Keratinocyte (primary cell): ENCODE data around the gene CDKL4. TPM values are rescaled to one million over a fixed set of nuclear protein-coding genes. Genes with fewer than 3 reads are reported as not detected.
"Not testable (repeated sequence)": the region's sequence is repeated elsewhere in the genome, so short reads cannot be mapped to it uniquely, and the experiment has no call there.

Source experiments
- DNase-seq: peaks from one replicate; pipeline ENCODE4 v3.0.0-alpha.2; 2011; ENCODE audit warnings: low read depth, missing footprints, low spot score
- FAIRE-seq: peaks from 2 replicates; lab custom pipeline; 2011; peaks lifted over from hg19 to GRCh38; lab: Jason Lieb, UNC
- H2AFZ ChIP-seq: 2 replicates; pipeline ENCODE4 v1.6.0; 2012; ENCODE audit warnings: low read length, control low read depth, inconsistent platforms; ENCODE audit not compliant: control insufficient read depth
- H3K27ac ChIP-seq: 2 replicates; pipeline ENCODE4 v1.5.1; 2011; ENCODE audit warnings: low read length; ENCODE audit not compliant: control insufficient read depth, insufficient read depth
- H3K27me3 ChIP-seq: 3 replicates; pipeline ENCODE4 v1.6.0; 2011; ENCODE audit warnings: low read length; ENCODE audit not compliant: control insufficient read depth, insufficient read depth; ENCODE audit errors: extremely low read depth
- H3K36me3 ChIP-seq, 2 experiments: 2 replicates in 1 of 2; 3 replicates in 1 of 2; pipeline ENCODE4 v1.5.1; 2011; ENCODE audit warnings: low read length in 2 of 2, mild to moderate bottlenecking in 1 of 2; ENCODE audit not compliant: control insufficient read depth in 2 of 2, insufficient read depth in 2 of 2; ENCODE audit errors: extremely low read depth in 1 of 2
- H3K4me1 ChIP-seq: 3 replicates; pipeline ENCODE4 v1.5.1; 2011; ENCODE audit warnings: low read length; ENCODE audit not compliant: control insufficient read depth, insufficient read depth; ENCODE audit errors: extremely low read depth
- H3K4me2 ChIP-seq: 3 replicates; pipeline ENCODE4 v1.6.0; 2011; ENCODE audit warnings: low read depth, low read length; ENCODE audit not compliant: control insufficient read depth, insufficient read depth; ENCODE audit errors: extremely low read depth
- H3K4me3 ChIP-seq, 3 experiments: fragments of 200-600 bp in 1 of 3; sonication (generic) in 1 of 3; 2 replicates in 2 of 3; 3 replicates in 1 of 3; pipeline ENCODE4 v1.5.1; 2011 to 2016; ENCODE audit warnings: low read length in 3 of 3, mild to moderate bottlenecking in 3 of 3, control low read depth in 2 of 3, inconsistent platforms in 1 of 3, low read depth in 1 of 3, mixed read lengths in 1 of 3, mixed run types in 1 of 3, moderate library complexity in 1 of 3; ENCODE audit not compliant: control insufficient read depth in 2 of 3, insufficient read depth in 2 of 3; ENCODE audit errors: extremely low read depth in 1 of 3
- H3K79me2 ChIP-seq: 2 replicates; pipeline ENCODE4 v1.6.0; 2012; ENCODE audit warnings: low read length; ENCODE audit not compliant: control insufficient read depth, insufficient read depth
- H3K9ac ChIP-seq: 3 replicates; pipeline ENCODE4 v1.6.0; 2011; ENCODE audit warnings: low read length; ENCODE audit not compliant: control insufficient read depth, insufficient read depth; ENCODE audit errors: extremely low read depth
- H3K9me1 ChIP-seq: 3 replicates; pipeline ENCODE4 v1.6.0; 2011; ENCODE audit warnings: low read length; ENCODE audit not compliant: control insufficient read depth, insufficient read depth; ENCODE audit errors: extremely low read depth
- H3K9me3 ChIP-seq: 2 replicates; pipeline ENCODE4 v1.5.1; 2012; ENCODE audit warnings: low read depth, low read length; ENCODE audit not compliant: control insufficient read depth
- H4K20me1 ChIP-seq: 3 replicates; pipeline ENCODE4 v1.6.0; 2011; ENCODE audit warnings: low read length; ENCODE audit not compliant: control insufficient read depth, insufficient read depth; ENCODE audit errors: extremely low read depth
- EZH2 ChIP-seq: IDR thresholded peaks from one replicate; pipeline ENCODE4 v1.6.1; 2012; ENCODE audit warnings: inconsistent platforms, mild to moderate bottlenecking, low read length, moderate library complexity
- dilution Hi-C: fragments of 300-500 bp; cut with MboI; formaldehyde crosslinking; loops from one replicate; pipeline ENCODE4 v1.7.0; 2020; ENCODE audit warnings: low sequenced_read_pairs; ENCODE audit not compliant: extremely low pct_ligation_motif_present
- polyA plus RNA-seq, 5 experiments: library from polyadenylated mRNA; depleted of rRNA in 3 of 5; stranded (reverse) in 3 of 5; stranded (forward) in 1 of 5; unstranded in 1 of 5; fragments of >200 nt; gene quantifications; 1 replicate in 1 of 5; 2 replicates in 3 of 5; 3 replicates in 1 of 5; pipeline versions ENCODE4 v1.2.1 to v1.2.3, GENCODE V29; 2011 to 2012; ENCODE audit warnings: missing spikeins in 2 of 5, low read depth in 1 of 5, low replicate concordance in 1 of 5
- TF ChIP-seq, protein P1 (sequence below), 3 experiments: IDR thresholded peaks in 1 of 3; conservative IDR thresholded peaks in 1 of 3; optimal IDR thresholded peaks in 1 of 3; 2 replicates in 2 of 3; 3 replicates in 1 of 3; pipeline versions ENCODE3 to v1.5.1; 2011; ENCODE audit warnings: low read length in 3 of 3, mild to moderate bottlenecking in 3 of 3, moderate library complexity in 2 of 3, control low read depth in 1 of 3, inconsistent platforms in 1 of 3; ENCODE audit not compliant: insufficient read depth in 2 of 3; ENCODE audit errors: extremely low read depth in 1 of 3

CDKL4 gene
- polyA plus RNA-seq, 1 donor (not counting 4 experiments of a cell fraction or from before 2014, with no cell fraction given), result not detected

DNA sequence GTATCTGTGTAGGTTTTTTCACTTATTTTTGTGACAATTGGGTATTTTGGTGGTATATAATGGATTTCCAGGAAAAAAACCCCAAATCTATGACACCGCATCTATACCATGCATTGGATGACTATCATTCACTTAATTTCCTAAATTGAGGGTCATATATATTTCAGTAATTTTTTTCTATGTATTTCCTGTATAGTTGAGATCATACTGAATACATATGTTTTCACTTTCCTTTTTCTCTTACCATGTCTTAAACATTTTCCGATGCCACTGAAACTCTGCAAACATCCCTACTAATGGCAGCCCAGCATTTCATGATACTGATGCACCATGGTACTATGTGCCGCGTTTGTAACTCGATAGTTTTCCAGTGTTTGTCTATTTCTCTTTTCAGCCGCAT is 40.4 kb downstream of the CDKL4 start:
- Histone ChIP-seq H3K36me3 (no peaks in the 10 kb centered on the region), H3K4me1 (no peaks in the 10 kb centered on the region), H3K27me3 (no peaks in the 10 kb centered on the region), H2AFZ (no peak overlapping the region), H3K27ac (no peak overlapping the region), H4K20me1 (no peaks in the 10 kb centered on the region), H3K9me1 (no peaks in the 10 kb centered on the region), H3K4me3 (no peak overlapping the region), H3K79me2 (no peaks in the 10 kb centered on the region), H3K9ac (no peak overlapping the region), H3K9me3 (no peaks in the 10 kb centered on the region), H3K4me2 (no peak overlapping the region)
- dilution Hi-C loops, result loop anchor here (25.0 kb wide), 1 partner anchor 141 kb away; no protein-coding TSS in a partner anchor
- TF ChIP-seq, protein P1, sequence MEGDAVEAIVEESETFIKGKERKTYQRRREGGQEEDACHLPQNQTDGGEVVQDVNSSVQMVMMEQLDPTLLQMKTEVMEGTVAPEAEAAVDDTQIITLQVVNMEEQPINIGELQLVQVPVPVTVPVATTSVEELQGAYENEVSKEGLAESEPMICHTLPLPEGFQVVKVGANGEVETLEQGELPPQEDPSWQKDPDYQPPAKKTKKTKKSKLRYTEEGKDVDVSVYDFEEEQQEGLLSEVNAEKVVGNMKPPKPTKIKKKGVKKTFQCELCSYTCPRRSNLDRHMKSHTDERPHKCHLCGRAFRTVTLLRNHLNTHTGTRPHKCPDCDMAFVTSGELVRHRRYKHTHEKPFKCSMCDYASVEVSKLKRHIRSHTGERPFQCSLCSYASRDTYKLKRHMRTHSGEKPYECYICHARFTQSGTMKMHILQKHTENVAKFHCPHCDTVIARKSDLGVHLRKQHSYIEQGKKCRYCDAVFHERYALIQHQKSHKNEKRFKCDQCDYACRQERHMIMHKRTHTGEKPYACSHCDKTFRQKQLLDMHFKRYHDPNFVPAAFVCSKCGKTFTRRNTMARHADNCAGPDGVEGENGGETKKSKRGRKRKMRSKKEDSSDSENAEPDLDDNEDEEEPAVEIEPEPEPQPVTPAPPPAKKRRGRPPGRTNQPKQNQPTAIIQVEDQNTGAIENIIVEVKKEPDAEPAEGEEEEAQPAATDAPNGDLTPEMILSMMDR (optimal IDR thresholded peaks at IDR 0.05 in 1 of 3, IDR thresholded peaks at IDR 0.05 in 1 of 3, conservative IDR thresholded peaks at IDR 0.05 in 1 of 3; ENCODE audit: extremely low read depth in 1 of 3, insufficient read depth in 2 of 3, low read length in 3 of 3), result no peak
- TF ChIP-seq EZH2, result no peak
- DNase-seq (no peak), FAIRE-seq (no peak)

DNA sequence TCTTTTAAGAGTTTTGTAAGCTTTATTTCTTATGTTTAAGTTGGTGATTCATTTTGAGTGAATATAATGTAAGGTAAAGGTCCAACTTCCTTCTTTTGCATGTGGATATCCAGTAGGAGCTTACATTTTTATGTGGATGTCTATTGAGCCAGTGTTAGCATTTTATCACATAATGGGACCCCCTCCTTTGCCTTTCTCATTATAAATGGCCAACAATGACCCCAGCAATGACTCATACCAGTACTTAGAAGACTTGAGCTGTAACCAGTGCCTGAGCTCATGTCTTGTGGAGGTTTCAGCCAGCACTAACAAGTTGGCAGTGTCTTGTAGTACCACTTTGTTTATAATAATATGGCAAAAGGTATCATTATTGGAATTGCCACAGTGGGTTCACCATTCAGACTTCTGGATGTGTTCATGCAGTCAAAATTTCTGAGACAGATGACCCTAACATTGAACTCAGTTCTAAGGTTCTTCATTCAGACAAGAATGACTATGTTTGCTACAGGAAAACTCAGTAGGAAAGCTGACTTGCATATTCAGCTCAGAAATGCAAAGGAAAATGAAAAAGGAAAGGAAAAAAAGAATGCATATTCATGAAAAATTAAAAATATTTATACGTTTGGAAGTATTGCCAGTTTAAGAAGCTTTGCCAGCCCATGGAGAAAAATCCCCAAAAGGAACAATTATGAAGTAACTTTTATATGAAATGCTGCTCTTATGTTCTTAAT is 41.0 kb downstream of the CDKL4 start:
- Histone ChIP-seq H3K9me3 (no peaks in the 10 kb centered on the region), H3K79me2 (no peaks in the 10 kb centered on the region), H3K9ac (no peak overlapping the region), H3K4me3 (no peak overlapping the region), H2AFZ (no peak overlapping the region), H3K9me1 (no peaks in the 10 kb centered on the region), H3K27me3 (no peaks in the 10 kb centered on the region), H3K4me1 (no peaks in the 10 kb centered on the region), H3K36me3 (no peaks in the 10 kb centered on the region), H3K27ac (no peak overlapping the region), H4K20me1 (no peaks in the 10 kb centered on the region), H3K4me2 (no peak overlapping the region)
- no peak for DNase-seq
- TF ChIP-seq, protein P1 (optimal IDR thresholded peaks at IDR 0.05 in 1 of 3, IDR thresholded peaks at IDR 0.05 in 1 of 3, conservative IDR thresholded peaks at IDR 0.05 in 1 of 3; ENCODE audit: extremely low read depth in 1 of 3, insufficient read depth in 2 of 3, low read length in 3 of 3), result no peak
- TF ChIP-seq EZH2, result no peak
- FAIRE-seq, result no peak
- dilution Hi-C loops, result loop anchor here (25.0 kb wide), 1 partner anchor 141 kb away; no protein-coding TSS in a partner anchor

DNA sequence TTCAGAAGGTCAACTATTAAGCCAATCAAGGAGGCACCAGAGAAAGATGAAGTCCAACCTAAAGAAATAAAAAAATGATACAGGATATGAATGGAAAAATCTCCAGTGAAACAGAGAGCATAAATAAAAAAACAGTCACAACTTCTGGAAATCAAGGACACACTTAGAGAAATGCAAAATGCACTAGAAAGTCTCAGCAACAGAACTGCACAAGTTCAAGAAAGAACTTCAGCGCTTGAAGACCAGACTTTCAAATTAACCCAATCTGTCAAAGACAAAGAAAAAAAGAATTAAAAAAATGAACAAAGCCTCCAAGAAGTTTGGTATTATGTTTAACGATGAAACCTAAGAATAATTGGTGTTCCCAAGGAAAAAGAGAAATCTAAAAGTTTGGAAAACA is 46.8 kb downstream of the CDKL4 start:
- dilution Hi-C loops, H3K27me3 ChIP-seq, FAIRE-seq, H3K9me1 ChIP-seq, H3K4me2 ChIP-seq, H2AFZ ChIP-seq, H4K20me1 ChIP-seq, H3K4me3 ChIP-seq, H3K36me3 ChIP-seq, H3K9ac ChIP-seq, H3K27ac ChIP-seq, H3K4me1 ChIP-seq, H3K79me2 ChIP-seq, H3K9me3 ChIP-seq, DNase-seq: not testable (repeated sequence)
